Fibroblast of mammary gland (primary cell): ENCODE measurements around the gene AKT2.

Source experiments
- DNase-seq: peaks from one replicate; pipeline ENCODE4 v3.0.0-alpha.2; 2010; ENCODE audit warnings: low read depth
- H3K4me3 ChIP-seq: 2 replicates; pipeline ENCODE4 v1.5.1; 2011; ENCODE audit warnings: low read depth, mild to moderate bottlenecking, low read length, moderate library complexity; ENCODE audit not compliant: control insufficient read depth
- TF ChIP-seq, protein P1 (sequence below): conservative IDR thresholded peaks from 2 replicates; pipeline ENCODE4 v1.5.1; 2011; ENCODE audit warnings: low read depth, low read length, inconsistent platforms; ENCODE audit not compliant: control insufficient read depth, insufficient read depth

The AKT2 gene

DNA sequence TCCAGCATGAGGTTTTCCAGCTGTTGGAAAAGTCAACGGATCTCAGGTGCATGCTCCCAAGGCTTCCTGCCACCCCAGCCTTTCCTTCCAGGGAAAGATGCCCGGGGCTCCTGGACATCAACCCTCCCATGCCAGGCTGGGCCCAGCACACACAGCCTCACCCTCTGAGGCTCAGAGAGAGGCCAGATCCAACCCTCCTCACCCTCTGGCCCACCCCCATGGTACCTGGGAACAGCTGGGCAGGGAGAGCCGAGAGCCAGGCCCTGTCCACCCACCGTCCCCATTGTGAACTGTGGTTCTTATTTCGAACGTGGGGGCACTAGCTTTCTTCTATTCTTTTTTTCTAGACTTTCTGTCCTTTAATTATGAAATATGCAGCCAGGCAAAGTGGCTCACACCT is 48.8 kb downstream of the AKT2 start:
- DNase-seq, result no peak
- TF ChIP-seq, protein P1, sequence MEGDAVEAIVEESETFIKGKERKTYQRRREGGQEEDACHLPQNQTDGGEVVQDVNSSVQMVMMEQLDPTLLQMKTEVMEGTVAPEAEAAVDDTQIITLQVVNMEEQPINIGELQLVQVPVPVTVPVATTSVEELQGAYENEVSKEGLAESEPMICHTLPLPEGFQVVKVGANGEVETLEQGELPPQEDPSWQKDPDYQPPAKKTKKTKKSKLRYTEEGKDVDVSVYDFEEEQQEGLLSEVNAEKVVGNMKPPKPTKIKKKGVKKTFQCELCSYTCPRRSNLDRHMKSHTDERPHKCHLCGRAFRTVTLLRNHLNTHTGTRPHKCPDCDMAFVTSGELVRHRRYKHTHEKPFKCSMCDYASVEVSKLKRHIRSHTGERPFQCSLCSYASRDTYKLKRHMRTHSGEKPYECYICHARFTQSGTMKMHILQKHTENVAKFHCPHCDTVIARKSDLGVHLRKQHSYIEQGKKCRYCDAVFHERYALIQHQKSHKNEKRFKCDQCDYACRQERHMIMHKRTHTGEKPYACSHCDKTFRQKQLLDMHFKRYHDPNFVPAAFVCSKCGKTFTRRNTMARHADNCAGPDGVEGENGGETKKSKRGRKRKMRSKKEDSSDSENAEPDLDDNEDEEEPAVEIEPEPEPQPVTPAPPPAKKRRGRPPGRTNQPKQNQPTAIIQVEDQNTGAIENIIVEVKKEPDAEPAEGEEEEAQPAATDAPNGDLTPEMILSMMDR, result no peak
- no peak overlapping the region for H3K4me3 ChIP-seq

DNA sequence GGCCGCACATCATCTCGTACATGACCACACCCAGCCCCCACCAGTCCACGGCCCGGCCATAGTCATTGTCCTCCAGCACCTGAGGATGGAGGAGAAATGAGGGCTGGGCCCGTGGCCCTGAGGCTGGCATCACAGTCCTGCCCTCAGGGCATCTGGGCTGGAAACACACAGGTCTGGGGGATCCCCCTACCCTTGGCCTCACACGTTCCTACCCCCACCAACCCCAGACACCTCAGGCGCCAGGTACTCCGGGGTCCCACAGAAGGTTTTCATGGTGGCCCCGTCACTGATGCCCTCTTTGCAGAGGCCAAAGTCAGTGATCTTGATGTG is 49.2 kb downstream of the AKT2 start:
- TF ChIP-seq, protein P1, result no peak
- no peak overlapping the region for H3K4me3 ChIP-seq
- no peak for DNase-seq

DNA sequence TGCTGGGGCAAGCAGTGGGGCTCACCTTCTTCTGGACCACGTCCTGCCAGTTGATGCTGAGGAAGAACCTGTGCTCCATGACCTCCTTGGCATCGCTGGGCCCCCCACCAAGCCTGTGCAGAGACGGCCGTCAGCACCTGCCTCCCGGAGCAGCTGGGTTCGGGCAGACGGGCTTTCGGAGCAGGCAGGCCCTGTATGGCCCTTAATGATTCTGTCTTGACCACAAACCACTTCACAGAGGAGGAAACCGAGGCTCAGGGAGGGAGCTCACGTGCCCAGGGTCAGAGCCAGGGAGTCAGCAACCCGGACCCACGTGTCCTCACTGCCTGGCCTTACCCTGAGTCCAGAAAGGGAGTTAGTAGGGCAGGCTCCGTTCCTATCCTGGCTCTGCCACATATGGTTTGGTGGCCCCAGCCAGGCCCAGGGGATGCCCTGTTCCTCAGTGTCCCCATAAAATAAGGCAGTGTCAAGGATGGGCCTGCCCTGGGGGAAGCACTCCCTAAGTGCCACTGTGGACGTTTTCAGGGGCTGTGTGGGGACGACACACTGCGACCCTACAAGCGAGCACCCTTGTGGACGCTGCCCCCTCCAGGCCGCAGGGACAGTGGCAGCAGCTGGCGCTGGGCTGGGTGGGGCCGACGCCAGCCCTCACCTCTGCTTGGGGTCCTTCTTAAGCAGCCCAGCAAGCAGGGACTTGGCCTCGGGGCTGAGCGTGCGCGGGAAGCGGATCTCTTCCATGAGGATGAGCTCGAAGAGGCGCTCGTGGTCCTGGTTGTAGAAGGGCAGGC is 49.7 kb downstream of the AKT2 start:
- TF ChIP-seq, protein P1, result no peak
- no peak for DNase-seq
- no peak overlapping the region for H3K4me3 ChIP-seq

DNA sequence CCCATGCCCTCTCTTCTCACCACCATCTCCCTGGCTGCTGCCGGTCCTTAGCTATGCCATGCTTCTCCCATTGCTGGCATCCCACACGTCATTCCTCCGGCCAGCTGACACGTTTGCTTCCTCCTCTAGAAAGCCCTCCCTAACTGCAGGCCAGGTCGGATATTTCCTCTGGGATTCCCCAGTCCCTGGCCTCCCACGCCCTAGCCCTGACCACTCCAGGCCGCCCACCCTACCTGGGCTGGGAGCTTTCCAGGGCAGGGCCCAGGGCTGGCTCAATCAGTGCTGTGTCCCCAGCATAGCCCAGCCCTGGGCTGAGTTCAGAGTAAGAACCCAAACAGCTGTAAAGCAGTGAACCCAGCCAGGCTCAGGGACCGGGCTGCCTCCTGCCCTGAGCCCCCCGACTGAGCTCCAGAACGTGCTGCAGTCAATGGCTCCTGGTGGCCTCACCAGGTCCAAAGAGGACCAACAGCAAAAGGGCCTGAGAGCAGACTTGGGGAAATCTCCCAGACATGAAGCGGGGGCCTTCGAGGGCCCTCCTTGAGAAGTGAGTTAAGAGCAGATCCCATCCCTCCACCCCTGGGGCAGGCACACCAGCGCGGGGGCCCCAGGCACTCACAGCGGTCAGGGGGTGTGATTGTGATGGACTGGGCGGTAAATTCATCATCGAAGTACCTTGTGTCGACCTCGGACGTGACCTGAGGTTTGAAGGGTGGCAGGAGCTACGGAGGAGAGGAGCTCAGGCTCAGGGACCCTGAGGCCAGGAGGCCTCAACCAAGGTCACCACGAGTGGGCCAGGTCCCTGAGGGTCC is 50.5 kb downstream of the AKT2 start:
- no peak for DNase-seq
- no peak overlapping the region for H3K4me3 ChIP-seq
- TF ChIP-seq, protein P1, result no peak

DNA sequence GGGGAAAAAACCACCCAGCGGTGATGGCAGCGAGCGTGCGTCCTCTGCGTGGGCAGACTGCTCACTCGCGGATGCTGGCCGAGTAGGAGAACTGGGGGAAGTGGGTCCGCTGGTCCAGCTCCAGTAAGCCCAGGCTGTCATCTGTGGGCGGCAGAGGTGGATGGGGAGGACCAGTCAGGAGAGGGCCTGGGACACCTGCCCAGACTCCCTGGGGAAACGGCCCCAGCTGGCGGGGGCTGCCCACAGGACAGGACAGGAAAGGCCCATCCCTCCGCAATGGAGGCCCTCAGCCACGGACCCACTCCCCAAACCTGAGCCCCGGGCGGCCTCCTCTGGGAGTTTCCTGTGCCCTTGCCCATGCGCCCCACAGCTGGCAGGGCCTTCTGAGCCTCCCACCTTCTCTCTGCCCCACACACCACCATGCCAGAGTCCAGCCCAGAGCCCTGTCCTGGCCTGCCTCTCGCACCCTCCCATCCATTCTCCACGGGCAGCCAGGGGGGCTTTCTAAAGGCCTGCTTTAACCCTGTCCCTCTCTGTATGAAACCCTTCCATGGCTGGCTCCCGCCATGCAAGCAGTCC is 51.2 kb downstream of the AKT2 start:
- no peak overlapping the region for H3K4me3 ChIP-seq
- no peak for DNase-seq
- TF ChIP-seq, protein P1, result no peak

DNA sequence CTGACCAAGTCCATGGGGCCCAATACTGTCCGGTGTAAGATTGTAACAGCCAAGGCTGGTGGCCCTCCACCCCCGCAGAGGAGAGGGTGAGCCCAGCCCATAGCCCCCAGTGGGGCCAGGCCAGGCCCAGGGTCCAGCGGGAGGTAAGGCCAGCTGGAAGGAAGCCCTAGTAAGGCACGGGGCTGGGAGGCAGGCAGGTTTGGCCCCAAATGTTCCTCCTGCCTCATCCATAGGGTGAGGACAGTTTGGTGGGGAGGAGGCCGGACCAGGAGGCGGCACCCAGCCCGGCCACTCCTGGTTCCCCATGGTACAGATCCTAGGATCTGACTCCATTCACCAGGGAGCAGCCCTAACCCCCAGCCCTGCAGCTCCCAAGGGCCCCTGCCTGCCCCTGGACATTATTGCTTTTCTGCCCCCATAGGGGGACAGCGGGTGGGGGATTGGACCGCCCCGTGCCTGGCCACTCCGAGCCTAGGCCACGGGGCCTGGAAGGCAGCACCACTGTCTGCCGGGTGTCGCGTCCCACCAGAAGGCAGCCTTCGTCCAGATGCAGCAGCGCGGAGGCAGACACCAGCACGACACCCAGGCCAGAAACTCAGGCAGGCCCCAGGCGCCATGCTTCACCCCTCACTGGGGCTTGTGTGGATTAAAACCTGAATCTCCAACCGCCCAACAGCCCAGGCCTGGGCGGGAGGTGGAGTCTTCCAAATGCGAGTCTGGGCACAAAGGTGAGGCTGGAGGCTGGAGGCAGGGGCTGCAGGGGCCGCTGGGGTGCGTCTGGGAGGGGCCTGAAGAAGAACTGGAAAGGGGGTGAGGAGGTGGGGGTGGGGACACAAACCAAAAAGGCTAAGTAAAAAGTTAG is 52.0 kb downstream of the AKT2 start:
- H3K4me3 ChIP-seq, result no peak overlapping the region
- no peak for DNase-seq

More for the DNA sequence above, 52.0 kb downstream of the AKT2 start:
- TF ChIP-seq, protein P1, result no peak
